GM23338 (cell line): ENCODE results near the gene SPHK1. TPM values are rescaled to one million over a fixed set of nuclear protein-coding genes. Genes with fewer than 3 reads are reported as not detected.
A peak's percentile ranks its signal among the peaks of the same experiment; 100 is the strongest.

Source experiments
- ATAC-seq: fragments of 200-7000 bp; cut with Tn5 transposase; 3 replicates; pipeline ENCODE4 v1.9.1; 2020
- DNase-seq: peaks from one replicate; pipeline ENCODE4 v3.0.0-alpha.2; 2015; ENCODE audit warnings: low spot score
- H2AFZ ChIP-seq: fragments of 200-600 bp; sonication (generic); 2 replicates; pipeline ENCODE4 v1.8.0; 2016; ENCODE audit warnings: antibody characterized with exemption, mild to moderate bottlenecking, moderate library complexity
- H3F3A ChIP-seq: fragments of 200-600 bp; sonication (generic); replicated peaks from 2 replicates; pipeline ENCODE4 v1.8.0; 2017; ENCODE audit warnings: antibody characterized with exemption, mixed run types, low read depth
- H3K27ac ChIP-seq: fragments of 200-600 bp; sonication (generic); 2 replicates; pipeline ENCODE4 v1.6.1; 2016; ENCODE audit warnings: low read depth
- H3K27me3 ChIP-seq: fragments of 200-600 bp; sonication (generic); 2 replicates; pipeline ENCODE4 v1.8.0; 2016; ENCODE audit warnings: mild to moderate bottlenecking, mixed run types, moderate library complexity; ENCODE audit not compliant: insufficient read depth
- H3K36me3 ChIP-seq: fragments of 200-600 bp; sonication (generic); 2 replicates; pipeline ENCODE4 v1.8.0; 2016; ENCODE audit warnings: mild to moderate bottlenecking; ENCODE audit not compliant: insufficient read depth
- H3K4me1 ChIP-seq: fragments of 200-600 bp; sonication (generic); 2 replicates; pipeline ENCODE4 v1.8.0; 2016; ENCODE audit warnings: mild to moderate bottlenecking, moderate library complexity; ENCODE audit not compliant: insufficient read depth
- H3K4me2 ChIP-seq: fragments of 200-600 bp; sonication (generic); 2 replicates; pipeline ENCODE4 v1.7.1; 2017; ENCODE audit warnings: mixed run types
- H3K4me3 ChIP-seq: fragments of 200-600 bp; sonication (generic); 2 replicates; pipeline ENCODE4 v1.6.1; 2016; ENCODE audit warnings: mixed run types
- H3K79me2 ChIP-seq: fragments of 200-600 bp; sonication (generic); replicated peaks from 2 replicates; pipeline ENCODE4 v1.8.0; 2017; ENCODE audit warnings: mild to moderate bottlenecking; ENCODE audit not compliant: insufficient read depth
- H3K9me2 ChIP-seq: fragments of 200-600 bp; sonication (generic); 2 replicates; pipeline ENCODE4 v1.8.0; 2017; ENCODE audit not compliant: insufficient read depth
- H4K20me1 ChIP-seq: fragments of 200-600 bp; sonication (generic); replicated peaks from 2 replicates; pipeline ENCODE4 v1.8.0; 2017; ENCODE audit warnings: mild to moderate bottlenecking; ENCODE audit not compliant: insufficient read depth
- H3K27ac Mint-ChIP-seq: 2 replicates; pipeline ENCODE4 v1.8.0; 2020; ENCODE audit warnings: inconsistent platforms, mild to moderate bottlenecking, moderate library complexity, mixed read lengths
- H3K27me3 Mint-ChIP-seq: 3 replicates; pipeline ENCODE4 v1.8.0; 2022; ENCODE audit warnings: low read depth, mild to moderate bottlenecking, moderate library complexity, mixed read lengths, inconsistent platforms; ENCODE audit not compliant: insufficient read depth, poor library complexity
- H3K36me3 Mint-ChIP-seq: 3 replicates; pipeline ENCODE4 v1.8.0; 2021; ENCODE audit warnings: low read depth, mild to moderate bottlenecking, inconsistent platforms, moderate library complexity, mixed read lengths
- H3K4me1 Mint-ChIP-seq: 3 replicates; pipeline ENCODE4 v1.8.0; 2020; ENCODE audit warnings: mild to moderate bottlenecking, inconsistent platforms, mixed read lengths
- H3K4me3 Mint-ChIP-seq: 3 replicates; pipeline ENCODE4 v1.8.0; 2021; ENCODE audit warnings: moderate library complexity, mild to moderate bottlenecking, inconsistent platforms, mixed read lengths
- H3K9me3 Mint-ChIP-seq: 3 replicates; pipeline ENCODE4 v1.8.0; 2020; ENCODE audit warnings: moderate library complexity, mild to moderate bottlenecking, inconsistent platforms, mixed read lengths
- CREB1 ChIP-seq: fragments of 250-450 bp; sonication (Bioruptor Pico); IDR thresholded peaks from 2 replicates; pipeline ENCODE4 v1.5.0; 2020; ENCODE audit warnings: low read depth, mild to moderate bottlenecking, moderate library complexity
- EZH2 ChIP-seq: fragments of 200-600 bp; sonication (generic); IDR thresholded peaks from one replicate; pipeline ENCODE4 v1.8.0; 2017; ENCODE audit warnings: antibody characterized with exemption, mild to moderate bottlenecking, low read depth; ENCODE audit not compliant: unreplicated experiment
- EZH2phosphoT487 ChIP-seq: fragments of 200-600 bp; sonication (generic); IDR thresholded peaks from one replicate; pipeline ENCODE4 v1.8.1; 2018; ENCODE audit warnings: antibody characterized with exemption; ENCODE audit not compliant: unreplicated experiment
- JUNB ChIP-seq: IDR thresholded peaks from one replicate; pipeline ENCODE4 v1.6.1; 2016; ENCODE audit warnings: antibody characterized with exemption; ENCODE audit not compliant: unreplicated experiment
- NANOG ChIP-seq: IDR thresholded peaks from 2 replicates; pipeline ENCODE4 v1.6.1; 2016; ENCODE audit warnings: antibody characterized with exemption, borderline replicate concordance
- POLR2AphosphoS5 ChIP-seq: IDR thresholded peaks from 2 replicates; pipeline ENCODE4 v1.6.1; 2016; ENCODE audit warnings: antibody characterized with exemption, low read depth
- STAT1 ChIP-seq: IDR thresholded peaks from one replicate; pipeline ENCODE4 v1.6.1; 2016; ENCODE audit warnings: antibody characterized with exemption; ENCODE audit not compliant: unreplicated experiment
- ZNF114 ChIP-seq: fragments of 250-450 bp; sonication (Bioruptor Pico); IDR thresholded peaks from 2 replicates; pipeline ENCODE4 v1.5.0; 2020; ENCODE audit warnings: mild to moderate bottlenecking, moderate library complexity
- ZNF331 ChIP-seq: fragments of 250-450 bp; sonication (Bioruptor Pico); IDR thresholded peaks from 2 replicates; pipeline ENCODE4 v1.5.0; 2020; ENCODE audit warnings: low read depth, mild to moderate bottlenecking, moderate library complexity
- polyA plus RNA-seq: library from polyadenylated mRNA; unstranded; fragments of >200 nt; fragmentation: Nextera tagmentation; extraction: Ambion mirVana; gene quantifications from 2 replicates; pipeline ENCODE4 v1.2.1, GENCODE V29; 2016
- total RNA-seq: library from RNA; depleted of rRNA; stranded (reverse); fragments of >200 nt; shearing (Covaris generic); gene quantifications from 2 replicates; pipeline ENCODE4 v1.2.3, GENCODE V29; 2014
- TF ChIP-seq, protein P1 (sequence below): IDR thresholded peaks from 2 replicates; pipeline ENCODE4 v1.6.1; 2016; ENCODE audit warnings: antibody characterized with exemption
- TF ChIP-seq, protein P2 (sequence below), 2 experiments: fragments of 200-600 bp in 1 of 2; sonication (generic) in 1 of 2; conservative IDR thresholded peaks; 2 replicates each; pipeline versions ENCODE4 v1.5.1 to v1.6.1; 2016 to 2017; ENCODE audit warnings: antibody characterized with exemption in 2 of 2, low read depth in 2 of 2, mild to moderate bottlenecking in 2 of 2, moderate library complexity in 1 of 2
- TF ChIP-seq, protein P3 (sequence below): fragments of 250-450 bp; sonication (Bioruptor Pico); IDR thresholded peaks from 2 replicates; pipeline ENCODE4 v1.5.0; 2020; ENCODE audit warnings: mild to moderate bottlenecking, moderate library complexity
- TF ChIP-seq, protein P4 (sequence below): IDR thresholded peaks from one replicate; pipeline ENCODE4 v1.6.1; 2018; ENCODE audit warnings: antibody characterized with exemption; ENCODE audit not compliant: unreplicated experiment

Gene SPHK1
- total and polyA plus RNA-seq, 2 experiments from 2014 or later = 1.3 to 3.2 TPM

DNA sequence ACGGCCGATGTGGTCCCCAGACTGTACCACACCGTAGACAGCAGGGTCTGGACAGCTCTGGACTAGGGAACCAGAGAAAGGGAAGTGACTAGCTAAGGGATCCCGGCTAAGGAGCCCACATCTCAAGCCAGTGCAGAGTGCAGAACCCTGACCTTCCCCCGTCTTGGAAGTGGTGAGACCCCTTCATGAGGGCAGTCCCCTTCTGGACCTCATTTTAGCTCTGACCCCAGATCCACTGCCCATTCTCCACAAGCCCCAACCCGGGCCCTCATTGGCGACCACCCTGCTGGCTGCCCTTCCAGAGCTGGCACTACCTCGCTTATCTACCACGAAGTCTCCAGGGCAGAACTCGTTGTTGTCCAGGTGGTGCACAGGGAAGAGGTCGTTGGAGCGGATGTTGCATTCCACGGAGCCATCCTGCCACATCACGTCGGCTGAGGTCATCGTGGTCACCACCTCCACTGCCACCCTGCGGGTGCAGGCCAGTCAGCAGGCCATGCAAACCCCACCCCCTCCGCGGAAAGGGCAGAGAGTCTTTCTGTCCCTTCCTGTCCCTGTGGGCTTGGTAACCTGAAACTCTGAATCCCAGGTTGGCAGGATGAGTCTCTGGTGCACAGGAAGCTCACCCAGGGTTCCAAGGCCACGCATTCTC is 14.2 kb downstream of the SPHK1 start:
- no peaks in the 10 kb centered on the region for H3K9me3 Mint-ChIP-seq
- peaks cover 93% of the 10 kb centered on the region for H3K36me3 Mint-ChIP-seq
- no peaks in the 10 kb centered on the region; the same call in 2 of the 3 replicates for H3K4me1 Mint-ChIP-seq
- no peaks in the 10 kb centered on the region for H3K79me2 ChIP-seq
- no peak overlapping the region; the same call in 2 of the 3 replicates for H3K4me3 Mint-ChIP-seq
- no peaks in the 10 kb centered on the region for H3K9me2 ChIP-seq
- no peak overlapping the region for H3K4me3 ChIP-seq
- no peak overlapping the region for H2AFZ ChIP-seq
- DNase-seq (no peak), ATAC-seq (no peak)
- no peaks in the 10 kb centered on the region for H3K4me1 ChIP-seq
- TF ChIP-seq POLR2AphosphoS5 (no peak), CREB1 (CRISPR knock-in tag) (no peak), ZNF331 (CRISPR knock-in tag) (no peak), EZH2 (no peak), NANOG (no peak), JUNB (no peak), STAT1 (no peak), ZNF114 (CRISPR knock-in tag) (no peak), EZH2phosphoT487 (no peak)
- TF ChIP-seq, protein P1, sequence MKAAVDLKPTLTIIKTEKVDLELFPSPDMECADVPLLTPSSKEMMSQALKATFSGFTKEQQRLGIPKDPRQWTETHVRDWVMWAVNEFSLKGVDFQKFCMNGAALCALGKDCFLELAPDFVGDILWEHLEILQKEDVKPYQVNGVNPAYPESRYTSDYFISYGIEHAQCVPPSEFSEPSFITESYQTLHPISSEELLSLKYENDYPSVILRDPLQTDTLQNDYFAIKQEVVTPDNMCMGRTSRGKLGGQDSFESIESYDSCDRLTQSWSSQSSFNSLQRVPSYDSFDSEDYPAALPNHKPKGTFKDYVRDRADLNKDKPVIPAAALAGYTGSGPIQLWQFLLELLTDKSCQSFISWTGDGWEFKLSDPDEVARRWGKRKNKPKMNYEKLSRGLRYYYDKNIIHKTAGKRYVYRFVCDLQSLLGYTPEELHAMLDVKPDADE = no peak
- TF ChIP-seq, protein P2, sequence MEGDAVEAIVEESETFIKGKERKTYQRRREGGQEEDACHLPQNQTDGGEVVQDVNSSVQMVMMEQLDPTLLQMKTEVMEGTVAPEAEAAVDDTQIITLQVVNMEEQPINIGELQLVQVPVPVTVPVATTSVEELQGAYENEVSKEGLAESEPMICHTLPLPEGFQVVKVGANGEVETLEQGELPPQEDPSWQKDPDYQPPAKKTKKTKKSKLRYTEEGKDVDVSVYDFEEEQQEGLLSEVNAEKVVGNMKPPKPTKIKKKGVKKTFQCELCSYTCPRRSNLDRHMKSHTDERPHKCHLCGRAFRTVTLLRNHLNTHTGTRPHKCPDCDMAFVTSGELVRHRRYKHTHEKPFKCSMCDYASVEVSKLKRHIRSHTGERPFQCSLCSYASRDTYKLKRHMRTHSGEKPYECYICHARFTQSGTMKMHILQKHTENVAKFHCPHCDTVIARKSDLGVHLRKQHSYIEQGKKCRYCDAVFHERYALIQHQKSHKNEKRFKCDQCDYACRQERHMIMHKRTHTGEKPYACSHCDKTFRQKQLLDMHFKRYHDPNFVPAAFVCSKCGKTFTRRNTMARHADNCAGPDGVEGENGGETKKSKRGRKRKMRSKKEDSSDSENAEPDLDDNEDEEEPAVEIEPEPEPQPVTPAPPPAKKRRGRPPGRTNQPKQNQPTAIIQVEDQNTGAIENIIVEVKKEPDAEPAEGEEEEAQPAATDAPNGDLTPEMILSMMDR (conservative IDR thresholded peaks at IDR 0.05; ENCODE audit: low read depth in 2 of 2) = no peak
- TF ChIP-seq, protein P3, sequence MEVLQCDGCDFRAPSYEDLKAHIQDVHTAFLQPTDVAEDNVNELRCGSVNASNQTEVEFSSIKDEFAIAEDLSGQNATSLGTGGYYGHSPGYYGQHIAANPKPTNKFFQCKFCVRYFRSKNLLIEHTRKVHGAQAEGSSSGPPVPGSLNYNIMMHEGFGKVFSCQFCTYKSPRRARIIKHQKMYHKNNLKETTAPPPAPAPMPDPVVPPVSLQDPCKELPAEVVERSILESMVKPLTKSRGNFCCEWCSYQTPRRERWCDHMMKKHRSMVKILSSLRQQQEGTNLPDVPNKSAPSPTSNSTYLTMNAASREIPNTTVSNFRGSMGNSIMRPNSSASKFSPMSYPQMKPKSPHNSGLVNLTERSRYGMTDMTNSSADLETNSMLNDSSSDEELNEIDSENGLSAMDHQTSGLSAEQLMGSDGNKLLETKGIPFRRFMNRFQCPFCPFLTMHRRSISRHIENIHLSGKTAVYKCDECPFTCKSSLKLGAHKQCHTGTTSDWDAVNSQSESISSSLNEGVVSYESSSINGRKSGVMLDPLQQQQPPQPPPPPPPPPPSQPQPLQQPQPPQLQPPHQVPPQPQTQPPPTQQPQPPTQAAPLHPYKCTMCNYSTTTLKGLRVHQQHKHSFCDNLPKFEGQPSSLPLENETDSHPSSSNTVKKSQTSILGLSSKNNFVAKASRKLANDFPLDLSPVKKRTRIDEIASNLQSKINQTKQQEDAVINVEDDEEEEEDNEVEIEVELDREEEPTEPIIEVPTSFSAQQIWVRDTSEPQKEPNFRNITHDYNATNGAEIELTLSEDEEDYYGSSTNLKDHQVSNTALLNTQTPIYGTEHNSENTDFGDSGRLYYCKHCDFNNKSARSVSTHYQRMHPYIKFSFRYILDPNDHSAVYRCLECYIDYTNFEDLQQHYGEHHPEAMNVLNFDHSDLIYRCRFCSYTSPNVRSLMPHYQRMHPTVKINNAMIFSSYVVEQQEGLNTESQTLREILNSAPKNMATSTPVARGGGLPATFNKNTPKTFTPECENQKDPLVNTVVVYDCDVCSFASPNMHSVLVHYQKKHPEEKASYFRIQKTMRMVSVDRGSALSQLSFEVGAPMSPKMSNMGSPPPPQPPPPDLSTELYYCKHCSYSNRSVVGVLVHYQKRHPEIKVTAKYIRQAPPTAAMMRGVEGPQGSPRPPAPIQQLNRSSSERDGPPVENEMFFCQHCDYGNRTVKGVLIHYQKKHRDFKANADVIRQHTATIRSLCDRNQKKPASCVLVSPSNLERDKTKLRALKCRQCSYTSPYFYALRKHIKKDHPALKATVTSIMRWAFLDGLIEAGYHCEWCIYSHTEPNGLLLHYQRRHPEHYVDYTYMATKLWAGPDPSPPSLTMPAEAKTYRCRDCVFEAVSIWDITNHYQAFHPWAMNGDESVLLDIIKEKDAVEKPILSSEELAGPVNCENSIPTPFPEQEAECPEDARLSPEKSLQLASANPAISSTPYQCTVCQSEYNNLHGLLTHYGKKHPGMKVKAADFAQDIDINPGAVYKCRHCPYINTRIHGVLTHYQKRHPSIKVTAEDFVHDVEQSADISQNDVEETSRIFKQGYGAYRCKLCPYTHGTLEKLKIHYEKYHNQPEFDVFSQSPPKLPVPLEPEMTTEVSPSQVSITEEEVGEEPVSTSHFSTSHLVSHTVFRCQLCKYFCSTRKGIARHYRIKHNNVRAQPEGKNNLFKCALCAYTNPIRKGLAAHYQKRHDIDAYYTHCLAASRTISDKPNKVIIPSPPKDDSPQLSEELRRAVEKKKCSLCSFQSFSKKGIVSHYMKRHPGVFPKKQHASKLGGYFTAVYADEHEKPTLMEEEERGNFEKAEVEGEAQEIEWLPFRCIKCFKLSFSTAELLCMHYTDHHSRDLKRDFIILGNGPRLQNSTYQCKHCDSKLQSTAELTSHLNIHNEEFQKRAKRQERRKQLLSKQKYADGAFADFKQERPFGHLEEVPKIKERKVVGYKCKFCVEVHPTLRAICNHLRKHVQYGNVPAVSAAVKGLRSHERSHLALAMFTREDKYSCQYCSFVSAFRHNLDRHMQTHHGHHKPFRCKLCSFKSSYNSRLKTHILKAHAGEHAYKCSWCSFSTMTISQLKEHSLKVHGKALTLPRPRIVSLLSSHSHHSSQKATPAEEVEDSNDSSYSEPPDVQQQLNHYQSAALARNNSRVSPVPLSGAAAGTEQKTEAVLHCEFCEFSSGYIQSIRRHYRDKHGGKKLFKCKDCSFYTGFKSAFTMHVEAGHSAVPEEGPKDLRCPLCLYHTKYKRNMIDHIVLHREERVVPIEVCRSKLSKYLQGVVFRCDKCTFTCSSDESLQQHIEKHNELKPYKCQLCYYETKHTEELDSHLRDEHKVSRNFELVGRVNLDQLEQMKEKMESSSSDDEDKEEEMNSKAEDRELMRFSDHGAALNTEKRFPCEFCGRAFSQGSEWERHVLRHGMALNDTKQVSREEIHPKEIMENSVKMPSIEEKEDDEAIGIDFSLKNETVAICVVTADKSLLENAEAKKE (CRISPR knock-in tag) = no peak
- TF ChIP-seq, protein P4, sequence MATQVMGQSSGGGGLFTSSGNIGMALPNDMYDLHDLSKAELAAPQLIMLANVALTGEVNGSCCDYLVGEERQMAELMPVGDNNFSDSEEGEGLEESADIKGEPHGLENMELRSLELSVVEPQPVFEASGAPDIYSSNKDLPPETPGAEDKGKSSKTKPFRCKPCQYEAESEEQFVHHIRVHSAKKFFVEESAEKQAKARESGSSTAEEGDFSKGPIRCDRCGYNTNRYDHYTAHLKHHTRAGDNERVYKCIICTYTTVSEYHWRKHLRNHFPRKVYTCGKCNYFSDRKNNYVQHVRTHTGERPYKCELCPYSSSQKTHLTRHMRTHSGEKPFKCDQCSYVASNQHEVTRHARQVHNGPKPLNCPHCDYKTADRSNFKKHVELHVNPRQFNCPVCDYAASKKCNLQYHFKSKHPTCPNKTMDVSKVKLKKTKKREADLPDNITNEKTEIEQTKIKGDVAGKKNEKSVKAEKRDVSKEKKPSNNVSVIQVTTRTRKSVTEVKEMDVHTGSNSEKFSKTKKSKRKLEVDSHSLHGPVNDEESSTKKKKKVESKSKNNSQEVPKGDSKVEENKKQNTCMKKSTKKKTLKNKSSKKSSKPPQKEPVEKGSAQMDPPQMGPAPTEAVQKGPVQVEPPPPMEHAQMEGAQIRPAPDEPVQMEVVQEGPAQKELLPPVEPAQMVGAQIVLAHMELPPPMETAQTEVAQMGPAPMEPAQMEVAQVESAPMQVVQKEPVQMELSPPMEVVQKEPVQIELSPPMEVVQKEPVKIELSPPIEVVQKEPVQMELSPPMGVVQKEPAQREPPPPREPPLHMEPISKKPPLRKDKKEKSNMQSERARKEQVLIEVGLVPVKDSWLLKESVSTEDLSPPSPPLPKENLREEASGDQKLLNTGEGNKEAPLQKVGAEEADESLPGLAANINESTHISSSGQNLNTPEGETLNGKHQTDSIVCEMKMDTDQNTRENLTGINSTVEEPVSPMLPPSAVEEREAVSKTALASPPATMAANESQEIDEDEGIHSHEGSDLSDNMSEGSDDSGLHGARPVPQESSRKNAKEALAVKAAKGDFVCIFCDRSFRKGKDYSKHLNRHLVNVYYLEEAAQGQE = no peak
- peaks cover 48% of the 10 kb centered on the region for H3K36me3 ChIP-seq
- H3F3A ChIP-seq = peaks cover 16% of the 10 kb centered on the region
- H3K4me2 ChIP-seq = no peak overlapping the region
- 0 out of 2 replicates have a peak, but pooled peaks cover 4% of the 10 kb centered on the region for H4K20me1 ChIP-seq
- H3K27me3 ChIP-seq = no peaks in the 10 kb centered on the region
- peaks cover 9% of the 10 kb centered on the region for H3K27me3 Mint-ChIP-seq
- H3K27ac Mint-ChIP-seq = peak overlapping the region; percentile 16; the same call in 1 of the 2 replicates
- H3K27ac ChIP-seq = 0 out of 2 replicates have a peak overlapping the region, but pooled peaks have one; percentile 63
